K562 (cell line): ENCODE data around the gene ASB10. TPM values are rescaled to one million over a fixed set of nuclear protein-coding genes. Genes with fewer than 3 reads are reported as not detected.

Experiments
- ATAC-seq: fragments of 200-7000 bp; cut with Tn5 transposase; 3 replicates; pipeline ENCODE4 v1.9.1; 2020; ENCODE audit warnings: moderate library complexity
- BruUV-seq: library from RNA; stranded (reverse); fragments of 400-500 nt; replicated peaks from 2 replicates; lab custom pipeline; 2021; lab: Mats Ljungman, UMichigan
- CTCF ChIA-PET: fragments of 300-600 bp; formaldehyde crosslinking; extraction: SDS; loops from one replicate; lab custom pipeline; 2021; ENCODE audit warnings: low intra/inter-chr PET ratio; lab: Yijun Ruan, JAX
- POLR2A ChIA-PET: fragments of 300-600, 350-650 bp; sonication (Branson Sonifier 250); formaldehyde crosslinking; extraction: SDS; loops from one replicate; lab custom pipeline; 2021; ENCODE audit warnings: antibody characterized with exemption, inconsistent platforms; lab: Yijun Ruan, JAX
- DNase-seq, 4 experiments: peaks; one replicate each; pipeline versions ENCODE4 v3.0.0 to v3.0.0-alpha.2; 2011 to 2018; ENCODE audit warnings: low spot score in 3 of 4, mixed read lengths in 3 of 4; ENCODE audit errors: extremely low read depth in 1 of 4
- FAIRE-seq: peaks from 2 replicates; lab custom pipeline; 2011; peaks lifted over from hg19 to GRCh38; lab: Jason Lieb, UNC
- H2AFZ ChIP-seq: 2 replicates; pipeline ENCODE4 v1.6.0; 2011; ENCODE audit warnings: low read depth, low read length, control low read depth, inconsistent platforms
- H3K27ac ChIP-seq: fragments of 200-600 bp; 3 replicates; pipeline ENCODE4 v1.8.0; 2011; ENCODE audit warnings: low read depth, mild to moderate bottlenecking, control low read depth, inconsistent platforms, low read length, moderate library complexity, mixed read lengths; ENCODE audit errors: extremely low read depth
- H3K27me3 ChIP-seq, 2 experiments: fragments of 300-600 bp in 1 of 2; 2 replicates in 1 of 2; 3 replicates in 1 of 2; pipeline versions ENCODE4 v1.6.0 to v1.8.0; 2011; ENCODE audit warnings: inconsistent platforms in 2 of 2, low read length in 2 of 2, mild to moderate bottlenecking in 1 of 2, mixed read lengths in 1 of 2, moderate library complexity in 1 of 2; ENCODE audit not compliant: control insufficient read depth in 2 of 2, insufficient read depth in 2 of 2
- H3K36me3 ChIP-seq: fragments of 300-600 bp; 3 replicates; pipeline ENCODE4 v1.8.0; 2011; ENCODE audit warnings: mild to moderate bottlenecking, low read length, inconsistent platforms; ENCODE audit not compliant: control insufficient read depth, insufficient read depth
- H3K4me1 ChIP-seq, 2 experiments: fragments of 200-600 bp in 1 of 2; replicated peaks in 1 of 2; 2 replicates in 1 of 2; 3 replicates in 1 of 2; pipeline versions ENCODE4 v1.5.1 to v1.8.0; 2011; ENCODE audit warnings: inconsistent platforms in 2 of 2, low read length in 2 of 2, mild to moderate bottlenecking in 1 of 2, mixed read lengths in 1 of 2, moderate library complexity in 1 of 2; ENCODE audit not compliant: control insufficient read depth in 2 of 2, insufficient read depth in 2 of 2
- H3K4me2 ChIP-seq: 2 replicates; pipeline ENCODE4 v1.6.1; 2011; ENCODE audit warnings: low read length, control low read depth, inconsistent platforms, mixed read lengths; ENCODE audit not compliant: insufficient read depth
- H3K4me3 ChIP-seq: fragments of 200-600 bp; sonication (generic), shearing (Covaris generic); 2 replicates; pipeline ENCODE4 v1.5.1; 2016; ENCODE audit warnings: control low read depth, inconsistent platforms
- H3K79me2 ChIP-seq: fragments of 200-600 bp; 3 replicates; pipeline ENCODE4 v1.8.0; 2011; ENCODE audit warnings: low read length, inconsistent platforms; ENCODE audit not compliant: control insufficient read depth, insufficient read depth
- H3K9ac ChIP-seq, 2 experiments: 2 replicates each; pipeline versions ENCODE4 v1.6.0 to v1.6.1; 2011; ENCODE audit warnings: low read depth in 2 of 2, low read length in 2 of 2, control low read depth in 1 of 2, inconsistent platforms in 1 of 2, mild to moderate bottlenecking in 1 of 2, mixed read lengths in 1 of 2; ENCODE audit not compliant: insufficient read depth in 1 of 2
- H3K9me1 ChIP-seq: one replicate; pipeline ENCODE4 v1.6.0; 2011; ENCODE audit warnings: inconsistent platforms, mild to moderate bottlenecking, low read length, moderate library complexity; ENCODE audit not compliant: control insufficient read depth, insufficient read depth
- H3K9me3 ChIP-seq: replicated peaks from 2 replicates; pipeline ENCODE4 v1.5.1; 2011; ENCODE audit warnings: low read depth, low read length, inconsistent platforms; ENCODE audit not compliant: control insufficient read depth, insufficient read depth
- H4K20me1 ChIP-seq: replicated peaks from 2 replicates; pipeline ENCODE4 v1.6.1; 2011; ENCODE audit warnings: low read length, inconsistent platforms, mixed read lengths; ENCODE audit not compliant: control insufficient read depth, insufficient read depth
- ASH1L ChIP-seq: fragments of 450-650 bp; IDR thresholded peaks from 2 replicates; pipeline ENCODE4 v1.6.1; 2018; ENCODE audit warnings: borderline replicate concordance, mild to moderate bottlenecking, low read depth; ENCODE audit not compliant: partially characterized antibody
- DDX20 ChIP-seq: fragments of 450-650 bp; IDR thresholded peaks from 2 replicates; pipeline ENCODE4 v1.6.1; 2016; ENCODE audit warnings: missing genetic modification characterization, low read depth, mild to moderate bottlenecking, missing compliant biosample characterization, moderate library complexity
- MAFK ChIP-seq: IDR thresholded peaks from 2 replicates; pipeline ENCODE4 v1.6.1; 2011; ENCODE audit warnings: low read length, improper control_type of control experiment
- SRSF7 ChIP-seq: fragments of 200-400 bp; formaldehyde crosslinking; optimal IDR thresholded peaks from 2 replicates; pipeline ENCODE3; 2017; ENCODE audit warnings: mild to moderate bottlenecking, low read depth, low read length
- SRSF9 ChIP-seq: fragments of 200-400 bp; formaldehyde crosslinking; IDR thresholded peaks from 2 replicates; pipeline ENCODE4 v1.6.1; 2017; ENCODE audit warnings: low read depth, low read length, borderline replicate concordance
- ZNF224 ChIP-seq: sonication (generic); formaldehyde crosslinking; IDR thresholded peaks from 2 replicates; pipeline ENCODE4 v1.8.0; 2022; ENCODE audit warnings: mild to moderate bottlenecking, missing genetic modification reagents
- ZNF239 ChIP-seq: fragments of 250-450 bp; sonication (Bioruptor Pico); IDR thresholded peaks from 2 replicates; pipeline ENCODE4 v1.4.0; 2020; ENCODE audit warnings: mild to moderate bottlenecking
- WGBS: fragments of 100-300 bp; shearing (Covaris generic); methylation state at CpG from one replicate; pipeline ENCODE4 v1.1.6; 2016; ENCODE audit warnings: low coverage, mixed read lengths; ENCODE audit not compliant: insufficient coverage; ENCODE audit errors: missing lambda C conversion rate; 5-methylcytosine and 5-hydroxymethylcytosine counted together
- in situ Hi-C: fragments of 300-500 bp; cut with MboI; formaldehyde crosslinking; loops from 4 replicates; pipeline ENCODE4 v1.15.0; 2018; ENCODE audit warnings: inconsistent platforms, mixed read lengths
- intact Hi-C: fragments of 100-400 bp; cut with micrococcal nuclease; formaldehyde crosslinking; loops from 2 replicates; pipeline ENCODE4 v1.14.2; 2022
- polyA plus RNA-seq, 8 experiments: library from polyadenylated mRNA; depleted of rRNA in 4 of 8; stranded (reverse) in 5 of 8; unstranded in 3 of 8; fragments of >200 nt; fragmentation: Nextera tagmentation in 2 of 8; fragmentation: Illumina TruSeq in 1 of 8; extraction: Ambion mirVana in 2 of 8; extraction: Trizol in 1 of 8; gene quantifications; 2 replicates each; pipeline versions ENCODE4 v1.2.1 to v1.2.3, GENCODE V29; 2011 to 2014; ENCODE audit warnings: inconsistent platforms in 1 of 8, missing spikeins in 1 of 8
- total RNA-seq, 7 experiments: library from RNA; depleted of rRNA in 6 of 7; stranded (reverse); fragments of >200 nt in 6 of 7; fragmentation: Illumina TruSeq in 2 of 7; extraction: Trizol in 2 of 7; gene quantifications; 2 replicates each; pipeline versions ENCODE4 v1.2.1 to v1.2.3, GENCODE V29; 2011 to 2021; ENCODE audit warnings: low replicate concordance in 1 of 7
- TF ChIP-seq, protein P1 (sequence below): fragments of 250-450 bp; sonication (Bioruptor Pico); IDR thresholded peaks from 2 replicates; pipeline ENCODE4 v1.5.0; 2021; ENCODE audit warnings: mild to moderate bottlenecking, moderate library complexity
- TF ChIP-seq, protein P2 (sequence below), 2 experiments: fragments of 450-650 bp; IDR thresholded peaks; 2 replicates each; pipeline ENCODE4 v1.6.1; 2016; ENCODE audit warnings: mild to moderate bottlenecking in 2 of 2, borderline replicate concordance in 1 of 2, low read depth in 1 of 2, moderate library complexity in 1 of 2

ASB10 gene
- total and polyA plus RNA-seq, 9 of the 15 experiments (the other 6 are each of a cell fraction or from before 2014, with no cell fraction given): not detected

DNA sequence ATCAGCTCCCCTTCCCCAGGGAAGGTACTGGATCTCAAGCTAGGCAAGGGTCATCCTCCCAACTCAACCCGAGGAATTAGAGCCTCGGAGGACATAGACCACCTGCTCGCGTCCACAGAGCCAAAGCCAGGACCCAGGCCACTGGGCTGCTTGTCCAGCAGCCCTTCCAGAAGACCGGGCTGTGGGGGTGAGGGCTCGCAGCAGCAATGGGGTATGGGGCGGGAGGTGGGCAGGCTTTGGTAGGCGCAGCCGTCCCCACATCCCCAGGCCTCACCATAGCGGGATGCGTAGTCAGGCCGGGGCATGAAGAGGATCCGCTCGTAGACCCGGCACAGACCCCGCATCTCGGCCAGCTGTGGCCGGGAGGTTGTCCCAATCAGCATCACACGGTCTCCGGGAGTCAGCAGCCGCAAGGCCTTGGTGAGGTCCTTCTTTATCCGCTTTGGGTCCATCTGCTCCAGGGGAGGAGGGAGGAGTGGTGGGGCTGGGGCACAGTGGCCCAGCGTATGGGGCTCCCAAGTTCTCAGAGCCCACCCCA, 5.0 kb upstream of the ASB10 start:
- TF ChIP-seq, protein P1, sequence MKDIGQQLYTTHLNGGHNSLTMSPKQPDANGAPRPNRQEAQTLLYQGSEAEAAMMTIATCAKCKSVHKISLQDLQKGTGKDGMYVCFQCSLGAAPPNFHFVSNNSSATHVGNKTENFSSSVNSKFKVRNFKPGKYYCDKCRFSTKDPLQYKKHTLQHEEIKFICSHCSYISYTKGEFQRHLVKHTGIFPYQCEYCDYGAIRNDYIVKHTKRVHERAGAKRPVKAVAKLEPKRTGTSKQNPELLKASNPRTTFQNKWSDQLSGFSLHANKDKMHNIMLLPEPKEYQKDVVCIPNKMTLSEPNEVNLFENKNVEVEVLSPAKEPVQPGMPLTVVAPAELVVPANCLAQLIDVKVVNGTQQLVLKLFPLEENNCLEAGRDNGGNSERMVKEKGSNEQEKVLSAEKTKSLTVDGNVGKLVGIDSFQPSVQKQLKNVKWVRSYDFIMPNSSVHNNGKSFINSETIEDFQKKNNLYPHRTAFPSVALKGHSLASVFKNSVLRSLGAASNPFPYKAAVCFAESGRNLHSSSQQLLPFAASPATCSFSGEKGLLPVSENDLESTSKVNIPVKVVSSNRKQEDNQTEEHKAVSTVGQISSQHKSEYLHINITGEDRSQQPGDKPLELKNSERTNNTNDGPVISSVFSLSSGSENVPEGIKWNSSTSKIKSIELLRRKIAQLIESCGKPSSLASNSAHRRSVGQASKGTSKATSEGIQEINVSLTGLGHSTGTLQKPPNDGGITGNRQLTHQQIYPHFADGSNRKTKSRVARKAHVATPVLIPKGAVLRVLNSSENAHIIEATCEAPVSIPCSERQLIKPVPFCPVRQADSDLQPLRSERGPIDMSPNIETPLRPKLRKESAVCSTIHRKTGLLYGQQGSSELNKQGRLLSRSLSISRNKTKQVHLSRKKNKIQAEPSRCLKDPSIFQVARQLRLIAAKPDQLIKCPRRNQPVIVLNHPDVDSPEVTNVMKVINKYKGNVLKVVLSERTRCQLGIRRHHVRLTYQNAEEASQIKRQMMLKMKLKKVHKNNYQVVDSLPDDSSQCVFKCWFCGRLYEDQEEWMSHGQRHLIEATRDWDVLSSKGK (CRISPR knock-in tag): no peak
- TF ChIP-seq ZNF239 (no peak), SRSF7 (no peak), MAFK (no peak), DDX20 (no peak), ASH1L (no peak), SRSF9 (no peak), ZNF224 (CRISPR knock-in tag) (no peak)
- TF ChIP-seq, protein P2, sequence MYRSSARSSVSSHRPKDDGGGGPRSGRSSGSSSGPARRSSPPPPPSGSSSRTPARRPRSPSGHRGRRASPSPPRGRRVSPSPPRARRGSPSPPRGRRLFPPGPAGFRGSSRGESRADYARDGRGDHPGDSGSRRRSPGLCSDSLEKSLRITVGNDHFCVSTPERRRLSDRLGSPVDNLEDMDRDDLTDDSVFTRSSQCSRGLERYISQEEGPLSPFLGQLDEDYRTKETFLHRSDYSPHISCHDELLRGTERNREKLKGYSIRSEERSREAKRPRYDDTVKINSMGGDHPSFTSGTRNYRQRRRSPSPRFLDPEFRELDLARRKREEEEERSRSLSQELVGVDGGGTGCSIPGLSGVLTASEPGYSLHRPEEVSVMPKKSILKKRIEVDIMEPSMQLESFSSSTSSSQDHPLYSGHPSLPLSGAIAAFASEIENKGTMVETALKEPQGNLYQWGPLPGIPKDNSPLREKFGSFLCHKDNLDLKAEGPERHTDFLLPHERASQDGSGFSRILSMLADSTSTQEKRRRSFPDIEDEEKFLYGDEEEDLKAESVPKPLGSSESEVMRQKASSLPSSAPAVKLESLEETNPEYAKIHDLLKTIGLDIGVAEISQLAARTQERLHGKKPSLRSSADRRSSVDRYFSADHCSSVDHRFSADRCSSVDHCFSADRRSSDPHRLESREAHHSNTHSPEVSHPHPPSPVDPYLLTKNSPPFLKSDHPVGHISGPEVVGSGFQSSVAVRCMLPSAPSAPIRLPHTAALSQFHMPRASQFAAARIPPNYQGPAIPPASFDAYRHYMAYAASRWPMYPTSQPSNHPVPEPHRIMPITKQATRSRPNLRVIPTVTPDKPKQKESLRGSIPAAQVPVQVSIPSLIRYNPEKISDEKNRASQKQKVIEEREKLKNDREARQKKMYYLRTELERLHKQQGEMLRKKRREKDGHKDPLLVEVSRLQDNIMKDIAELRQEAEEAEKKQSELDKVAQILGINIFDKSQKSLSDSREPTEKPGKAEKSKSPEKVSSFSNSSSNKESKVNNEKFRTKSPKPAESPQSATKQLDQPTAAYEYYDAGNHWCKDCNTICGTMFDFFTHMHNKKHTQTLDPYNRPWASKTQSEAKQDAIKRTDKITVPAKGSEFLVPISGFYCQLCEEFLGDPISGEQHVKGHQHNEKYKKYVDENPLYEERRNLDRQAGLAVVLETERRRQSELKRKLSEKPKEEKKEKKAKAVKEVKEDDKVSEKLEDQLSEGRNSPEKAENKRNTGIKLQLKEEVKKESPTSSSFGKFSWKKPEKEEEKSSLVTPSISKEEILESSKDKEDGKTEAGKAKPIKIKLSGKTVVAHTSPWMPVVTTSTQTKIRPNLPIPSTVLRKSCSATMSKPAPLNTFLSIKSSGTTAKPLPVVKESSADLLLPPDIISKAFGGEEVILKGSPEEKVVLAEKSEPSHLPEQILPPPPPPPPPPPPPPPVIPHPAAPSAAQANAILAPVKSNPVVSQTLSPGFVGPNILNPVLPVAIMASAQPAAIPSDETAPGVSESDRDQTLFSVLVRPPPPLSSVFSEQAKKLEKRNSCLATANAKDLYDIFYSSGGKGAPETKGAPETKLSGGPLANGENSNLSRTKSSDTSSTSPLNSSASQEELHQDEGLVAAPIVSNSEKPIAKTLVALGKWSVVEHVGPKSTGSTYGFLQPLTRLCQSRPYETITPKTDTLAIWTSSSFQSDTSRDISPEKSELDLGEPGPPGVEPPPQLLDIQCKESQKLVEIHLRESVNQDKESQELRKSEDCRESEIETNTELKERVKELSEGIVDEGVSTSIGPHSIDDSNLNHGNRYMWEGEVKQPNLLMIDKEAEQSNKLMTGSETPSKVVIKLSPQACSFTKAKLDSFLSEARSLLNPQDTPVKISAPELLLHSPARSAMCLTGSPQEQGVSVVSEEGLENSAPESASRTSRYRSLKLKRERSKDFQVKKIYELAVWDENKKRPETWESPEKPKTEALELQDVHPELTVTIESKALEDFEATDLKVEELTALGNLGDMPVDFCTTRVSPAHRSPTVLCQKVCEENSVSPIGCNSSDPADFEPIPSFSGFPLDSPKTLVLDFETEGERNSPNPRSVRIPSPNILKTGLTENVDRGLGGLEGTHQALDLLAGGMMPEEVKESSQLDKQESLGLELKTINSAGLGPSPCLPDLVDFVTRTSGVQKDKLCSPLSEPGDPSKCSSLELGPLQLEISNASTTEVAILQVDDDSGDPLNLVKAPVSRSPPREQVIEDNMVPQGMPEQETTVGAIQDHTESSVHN (IDR thresholded peaks at IDR 0.05; ENCODE audit: borderline replicate concordance in 1 of 2, low read depth in 1 of 2): no peak
- in situ Hi-C loops (no loop called here), intact Hi-C loops (loop anchor here (5.0 kb wide), 1 partner anchor 50 kb away; no protein-coding TSS in a partner anchor)
- Histone ChIP-seq H3K4me1 (peaks cover 0 to 11% of the 10 kb centered on the region in 2 experiments; a peak in 2 of 5 replicates), H3K27me3 (peaks cover 75 to 86% of the 10 kb centered on the region in 2 experiments), H3K9me1 (no peaks in the 10 kb centered on the region), H3K36me3 (no peaks in the 10 kb centered on the region), H2AFZ (no peak overlapping the region), H3K4me3 (no peak overlapping the region), H3K27ac (no peak overlapping the region), H3K4me2 (no peak overlapping the region), H3K79me2 (no peaks in the 10 kb centered on the region), H4K20me1 (peaks cover 24% of the 10 kb centered on the region), H3K9ac (no peak overlapping the region; a peak in 1 of 4 replicates), H3K9me3 (no peaks in the 10 kb centered on the region)
- DNase-seq (no peak), ATAC-seq (no peak), FAIRE-seq (no peak)
- WGBS: under 1% methylated on average over 22 of the region's 23 CpGs
- ChIA-PET POLR2A (interaction anchor here (0.6 to 1.0 kb wide), 3 partner anchors 20 to 107 kb away, joined by 3 to 6 read pairs (median 3); no protein-coding TSS in a partner anchor), CTCF (interaction anchor here (1.4 kb wide), 1 partner anchor 53 kb away, joined by 7 read pairs; no protein-coding TSS in a partner anchor)
- no TSS peak for BruUV-seq
